HAP-1 (cell line): ENCODE results near the gene INSL6.
"Not testable (repeated sequence)": the region's sequence is repeated elsewhere in the genome, so short reads cannot be mapped to it uniquely, and the experiment has no call there.

Source experiments
- DNase-seq, 2 experiments: peaks; one replicate each; pipeline ENCODE4 v3.0.0-alpha.2; 2016 to 2020; ENCODE audit warnings: low spot score in 2 of 2
- H3K27me3 ChIP-seq: fragments of 250-450 bp; sonication (Bioruptor Pico); 2 replicates; pipeline ENCODE4 v1.5.1; 2020; ENCODE audit warnings: low read depth, mild to moderate bottlenecking, moderate library complexity
- H3K36me3 ChIP-seq: fragments of 250-450 bp; sonication (Bioruptor Pico); replicated peaks from 2 replicates; pipeline ENCODE4 v1.5.1; 2020; ENCODE audit warnings: mild to moderate bottlenecking
- H3K4me1 ChIP-seq: fragments of 250-450 bp; sonication (Bioruptor Pico); 2 replicates; pipeline ENCODE4 v1.5.1; 2020; ENCODE audit warnings: mild to moderate bottlenecking
- H3K4me3 ChIP-seq: fragments of 250-450 bp; sonication (Bioruptor Pico); 2 replicates; pipeline ENCODE4 v1.5.1; 2020; ENCODE audit warnings: mild to moderate bottlenecking, moderate library complexity
- H3K9me3 ChIP-seq: fragments of 250-450 bp; sonication (Bioruptor Pico); 2 replicates; pipeline ENCODE4 v1.5.1; 2020; ENCODE audit warnings: mild to moderate bottlenecking, moderate library complexity
- in situ Hi-C: fragments of 300-500 bp; cut with MboI; formaldehyde crosslinking; loops from 3 replicates; pipeline ENCODE4 v1.14.3; 2020; ENCODE audit warnings: low sequenced_read_pairs, inconsistent platforms, mixed read lengths

The INSL6 gene, protein sequence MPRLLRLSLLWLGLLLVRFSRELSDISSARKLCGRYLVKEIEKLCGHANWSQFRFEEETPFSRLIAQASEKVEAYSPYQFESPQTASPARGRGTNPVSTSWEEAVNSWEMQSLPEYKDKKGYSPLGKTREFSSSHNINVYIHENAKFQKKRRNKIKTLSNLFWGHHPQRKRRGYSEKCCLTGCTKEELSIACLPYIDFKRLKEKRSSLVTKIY

DNA sequence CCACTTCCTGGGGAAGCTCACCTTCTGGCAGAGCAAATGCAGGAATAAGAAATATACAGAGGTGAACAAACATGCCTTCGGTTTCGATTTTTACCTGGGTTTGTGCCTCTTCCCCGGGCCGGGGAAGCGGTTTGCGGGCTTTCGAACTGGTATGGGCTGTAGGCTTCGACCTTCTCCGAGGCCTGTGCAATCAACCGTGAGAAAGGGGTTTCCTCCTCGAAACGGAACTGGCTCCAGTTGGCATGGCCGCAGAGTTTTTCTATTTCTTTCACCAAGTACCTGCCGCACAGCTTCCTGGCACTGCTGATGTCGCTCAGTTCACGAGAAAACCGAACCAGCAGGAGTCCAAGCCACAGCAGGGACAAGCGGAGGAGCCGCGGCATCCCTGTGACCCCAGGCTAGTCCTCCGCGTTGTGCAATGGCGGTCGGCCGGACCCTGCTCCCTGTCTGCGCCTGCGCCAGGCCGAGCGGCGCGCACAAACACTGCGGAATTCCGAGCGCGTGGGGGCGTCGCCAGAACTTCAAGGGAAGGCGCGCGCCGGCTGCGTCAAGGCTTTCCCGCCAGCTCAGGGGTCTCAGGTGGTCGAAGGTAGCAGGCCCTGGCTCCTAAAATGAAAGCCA, at the start of gene INSL6:
TSS of gene INSL6 (minus strand) at position 420 of the 621 bp plus-strand sequence. CDS start at position 383, 37 bp downstream.
- DNase-seq = no peak
- in situ Hi-C loops = loop anchor here (5.0 kb wide), 1 partner anchor 417 kb away; no protein-coding TSS in a partner anchor
- Histone ChIP-seq H3K9me3 (no peaks in the 10 kb centered on the region), H3K4me3 (no peak within 1 kb of the TSS), H3K27me3 (no peaks in the 10 kb centered on the region), H3K4me1 (no peaks in the 10 kb centered on the region), H3K36me3 (no peaks in the 10 kb centered on the region)

DNA sequence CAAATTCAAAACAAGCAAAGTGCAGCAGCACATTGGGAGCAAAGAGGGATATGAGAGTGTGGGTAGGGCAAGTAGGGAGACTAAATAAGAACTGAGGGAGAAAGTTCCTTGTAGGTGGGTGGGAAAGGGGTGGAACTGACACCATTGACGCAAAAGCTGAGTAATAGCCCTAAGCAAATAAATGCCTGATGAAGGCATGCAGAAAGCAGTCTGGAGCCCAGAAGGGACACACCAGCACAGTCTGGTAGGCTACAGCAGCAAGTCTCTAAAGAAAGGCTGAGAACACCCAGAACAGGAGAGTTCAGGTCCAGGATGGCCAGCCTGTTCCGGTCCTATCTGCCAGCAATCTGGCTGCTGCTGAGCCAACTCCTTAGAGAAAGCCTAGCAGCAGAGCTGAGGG, 45.8 kb upstream of the INSL6 start, which contains the start of gene INSL4:
TSS of gene INSL4 (plus strand) at position 208 of the 400 bp plus-strand sequence. CDS start at position 313, 105 bp downstream.
- in situ Hi-C loops = no loop called here
- no peaks in the 10 kb centered on the region for H3K9me3 ChIP-seq
- peaks cover 15% of the 10 kb centered on the region; the same call in 1 of the 2 replicates for H3K27me3 ChIP-seq
- no peak within 1 kb of the TSS for H3K4me3 ChIP-seq
- DNase-seq = no peak
- H3K36me3 ChIP-seq = no peaks in the 10 kb centered on the region
- no peaks in the 10 kb centered on the region for H3K4me1 ChIP-seq

DNA sequence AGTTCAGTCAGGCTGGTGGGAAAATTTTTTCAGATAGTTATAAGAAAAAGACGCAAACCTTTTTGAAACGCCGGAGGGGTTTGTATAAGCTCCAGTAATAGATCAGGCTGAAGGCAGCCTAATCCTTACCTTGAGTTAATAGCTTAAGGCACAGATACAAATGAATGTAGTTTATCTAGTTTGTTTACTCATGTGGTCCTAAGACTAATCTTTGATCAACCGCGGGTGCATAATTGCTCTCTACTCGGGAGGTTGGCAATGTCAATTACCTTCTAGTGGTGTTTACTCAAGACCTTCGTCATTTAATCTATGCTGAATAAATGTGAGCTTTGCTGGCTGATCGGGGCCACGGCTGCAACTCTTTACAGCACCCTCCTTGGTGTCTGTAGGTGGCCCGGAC, 45.1 kb upstream of the INSL6 start:
- H3K27me3 ChIP-seq = peaks cover 15% of the 10 kb centered on the region; the same call in 1 of the 2 replicates
- no peak overlapping the region for H3K4me3 ChIP-seq
- H3K4me1 ChIP-seq = no peaks in the 10 kb centered on the region
- no peaks in the 10 kb centered on the region for H3K36me3 ChIP-seq
- DNase-seq = no peak
- in situ Hi-C loops = no loop called here
- H3K9me3 ChIP-seq = no peaks in the 10 kb centered on the region

DNA sequence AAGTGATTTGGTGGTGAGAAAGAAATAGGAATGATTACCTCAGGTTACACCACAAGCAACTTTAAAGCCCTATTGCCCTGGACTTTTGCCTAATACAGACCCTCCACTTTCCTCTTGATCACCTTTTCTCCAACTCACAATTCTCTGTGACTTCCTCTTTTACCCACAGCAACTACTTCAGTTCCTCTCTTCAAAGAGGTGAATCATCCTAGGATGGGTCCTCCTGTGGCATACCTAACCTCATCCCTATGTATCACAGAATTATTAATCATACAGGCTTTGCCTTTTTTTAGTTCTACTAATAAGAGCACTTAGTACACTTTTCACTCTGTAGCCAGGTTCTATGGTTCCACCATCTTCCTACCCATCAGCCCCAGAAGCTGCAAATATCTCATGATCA, 19.6 kb upstream of the INSL6 start:
- no peak overlapping the region for H3K4me3 ChIP-seq
- no peaks in the 10 kb centered on the region for H3K4me1 ChIP-seq
- peaks cover 10% of the 10 kb centered on the region for H3K27me3 ChIP-seq
- no peaks in the 10 kb centered on the region for H3K9me3 ChIP-seq
- in situ Hi-C loops = no loop called here
- H3K36me3 ChIP-seq = no peaks in the 10 kb centered on the region
- no peak for DNase-seq

DNA sequence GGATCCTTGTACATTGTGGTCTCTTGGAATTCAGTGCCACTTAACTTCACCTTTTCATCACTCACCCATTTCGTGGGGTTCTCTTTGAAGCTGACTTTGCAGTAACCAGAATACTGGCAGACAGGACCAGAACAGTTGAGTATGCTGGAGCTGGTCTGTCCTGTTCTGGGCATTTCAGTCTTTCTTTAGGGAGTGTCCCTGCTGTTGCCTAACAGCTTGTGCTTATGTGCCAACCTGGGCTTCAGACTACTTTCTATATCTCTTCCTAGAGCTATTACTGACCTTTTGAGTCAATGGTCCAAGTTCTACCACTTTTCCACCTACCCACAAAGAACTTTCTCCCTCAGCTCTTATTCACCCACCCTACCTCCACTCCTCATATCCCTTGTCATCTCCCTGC, 10.0 kb upstream of the INSL6 start:
- Histone ChIP-seq H3K27me3 (0 out of 2 replicates have a peak, but pooled peaks cover 6% of the 10 kb centered on the region), H3K9me3 (no peaks in the 10 kb centered on the region), H3K4me1 (no peaks in the 10 kb centered on the region), H3K36me3 (no peaks in the 10 kb centered on the region), H3K4me3 (no peak overlapping the region)
- in situ Hi-C loops = no loop called here
- no peak for DNase-seq

DNA sequence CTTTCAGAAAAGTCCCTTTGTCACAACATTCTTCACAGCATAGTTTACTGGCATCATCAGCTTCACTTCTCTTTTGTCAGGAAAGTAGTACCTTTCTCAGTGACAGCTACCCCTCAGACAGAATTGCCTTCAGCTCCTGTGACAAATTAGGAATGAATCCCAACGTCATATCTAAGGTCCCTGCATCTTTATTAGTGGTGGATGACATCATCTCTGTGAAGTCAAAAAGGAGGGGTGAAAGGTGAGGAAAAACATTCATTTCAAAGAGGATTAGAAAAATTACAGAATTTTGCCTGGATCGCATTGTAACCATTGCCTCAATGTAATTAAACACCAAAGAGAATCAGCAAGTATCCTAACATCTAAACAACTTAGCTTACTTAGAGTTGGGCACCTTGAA, 7.9 kb upstream of the INSL6 start:
- in situ Hi-C loops = no loop called here
- Histone ChIP-seq H3K9me3 (no peaks in the 10 kb centered on the region), H3K36me3 (no peaks in the 10 kb centered on the region), H3K27me3 (0 out of 2 replicates have a peak, but pooled peaks cover 6% of the 10 kb centered on the region), H3K4me1 (no peaks in the 10 kb centered on the region), H3K4me3 (no peak overlapping the region)
- DNase-seq = no peak

DNA sequence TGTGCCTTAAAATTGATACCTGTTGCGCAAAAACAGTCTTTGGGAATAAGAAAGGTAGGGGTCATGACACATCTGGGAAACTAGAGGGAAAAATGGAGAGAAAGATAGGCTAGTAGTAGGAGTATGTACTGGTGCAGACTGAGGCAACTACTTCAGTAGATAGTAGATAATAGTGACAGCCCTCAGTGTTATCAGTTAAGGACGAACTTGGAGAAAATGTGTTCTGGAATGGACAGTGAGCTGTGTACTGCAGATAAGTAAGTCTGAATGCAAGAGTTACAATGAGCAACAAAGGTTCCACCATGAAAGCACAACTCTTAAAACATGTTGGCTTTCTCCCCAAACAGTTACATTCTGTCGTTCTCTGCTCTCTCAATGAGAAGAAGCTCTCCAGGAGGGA, 6.5 kb upstream of the INSL6 start:
- in situ Hi-C loops = no loop called here

DNA sequence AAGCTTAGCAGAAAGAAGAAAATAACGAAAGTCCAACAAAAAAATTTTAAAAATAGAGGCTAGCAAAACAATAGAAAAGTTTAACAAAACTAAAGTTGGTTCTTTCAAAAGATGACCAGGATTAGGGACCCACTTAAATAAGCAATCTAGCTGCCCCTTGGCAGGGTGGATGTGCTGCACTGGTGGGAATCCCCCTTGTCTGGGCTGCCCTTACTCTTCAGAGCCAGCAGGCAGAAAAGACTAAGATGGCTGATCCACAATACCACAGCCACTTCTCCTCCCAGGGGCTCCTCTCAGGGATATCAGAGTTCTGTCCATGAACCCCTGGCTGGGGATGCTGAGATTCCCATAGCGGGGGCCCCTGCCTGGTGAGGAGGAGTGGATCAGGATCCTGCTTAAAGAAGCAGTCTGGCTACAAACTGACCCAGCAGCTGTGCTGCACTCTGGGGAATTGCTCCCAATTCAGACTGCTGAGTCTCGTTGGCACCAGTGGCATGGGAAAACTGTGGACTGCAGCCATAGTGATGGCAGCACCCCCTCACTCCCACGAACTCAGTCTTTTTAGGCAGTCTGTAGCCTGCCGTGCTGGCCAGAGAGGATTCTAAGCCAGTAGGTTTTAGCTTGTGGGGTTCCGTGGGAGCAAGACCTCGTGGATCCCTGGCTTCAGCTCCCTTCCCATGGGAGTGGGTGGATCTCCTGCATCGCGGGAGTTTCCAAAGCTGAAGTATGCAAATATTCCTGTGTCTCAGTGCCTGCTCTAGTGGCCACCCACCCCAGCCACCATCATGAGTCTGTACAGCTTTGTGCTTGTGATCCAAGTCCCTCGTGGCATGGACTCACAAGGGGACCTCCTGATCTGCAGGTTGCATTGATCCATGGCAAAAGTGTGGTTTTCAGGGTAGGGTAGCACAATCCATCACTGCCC, 2.9 kb upstream of the INSL6 start:
- H3K36me3 ChIP-seq = no peaks in the 10 kb centered on the region
- H3K4me3 ChIP-seq = no peak overlapping the region
- DNase-seq = no peak
- in situ Hi-C loops = loop anchor here (5.0 kb wide), 1 partner anchor 414 kb away; no protein-coding TSS in a partner anchor
- no peaks in the 10 kb centered on the region for H3K27me3 ChIP-seq
- no peaks in the 10 kb centered on the region for H3K4me1 ChIP-seq
- H3K9me3 ChIP-seq = no peaks in the 10 kb centered on the region

More for the DNA sequence above, 6.5 kb upstream of the INSL6 start:
- no peaks in the 10 kb centered on the region for H3K36me3 ChIP-seq
- no peak overlapping the region for H3K4me3 ChIP-seq
- no peaks in the 10 kb centered on the region for H3K4me1 ChIP-seq
- H3K9me3 ChIP-seq = no peaks in the 10 kb centered on the region
- 0 out of 2 replicates have a peak, but pooled peaks cover 6% of the 10 kb centered on the region for H3K27me3 ChIP-seq
- no peak for DNase-seq

DNA sequence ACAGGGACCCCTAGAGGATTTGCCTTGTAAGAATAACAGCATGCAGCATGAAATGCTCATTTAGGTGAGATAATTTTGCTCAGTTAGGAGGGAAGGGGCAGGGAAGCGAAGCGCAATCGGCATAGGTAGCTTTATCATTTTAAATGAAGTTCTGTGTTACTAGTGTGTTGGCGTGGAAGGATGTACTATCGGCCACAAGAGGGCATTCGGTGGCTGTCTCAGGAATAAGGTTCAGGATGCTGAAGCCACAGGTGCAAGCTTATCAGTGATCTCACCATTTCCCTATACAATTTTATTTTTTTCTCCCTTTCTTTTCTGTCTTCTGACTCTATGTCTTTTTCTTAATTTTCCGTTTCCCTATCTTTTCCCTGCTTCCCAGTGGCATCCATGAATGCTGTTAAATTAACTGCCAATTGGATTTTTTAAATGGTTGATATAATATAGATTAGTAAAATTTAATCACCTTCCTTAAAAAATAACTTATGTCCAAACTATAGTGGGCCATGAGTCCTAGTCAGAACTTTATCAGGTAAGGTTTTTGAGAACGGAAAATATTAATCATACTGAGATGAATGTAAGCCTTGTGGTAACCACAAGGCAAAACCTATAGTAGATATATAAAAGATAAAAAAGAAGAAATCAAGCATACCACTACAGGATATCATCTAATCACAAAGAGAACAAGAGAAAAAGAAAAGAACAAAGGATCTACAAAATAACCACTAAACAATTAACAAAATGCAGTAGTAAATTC, 1.2 kb upstream of the INSL6 start:
- in situ Hi-C loops = loop anchor here (5.0 kb wide), 1 partner anchor 416 kb away; no protein-coding TSS in a partner anchor

DNA sequence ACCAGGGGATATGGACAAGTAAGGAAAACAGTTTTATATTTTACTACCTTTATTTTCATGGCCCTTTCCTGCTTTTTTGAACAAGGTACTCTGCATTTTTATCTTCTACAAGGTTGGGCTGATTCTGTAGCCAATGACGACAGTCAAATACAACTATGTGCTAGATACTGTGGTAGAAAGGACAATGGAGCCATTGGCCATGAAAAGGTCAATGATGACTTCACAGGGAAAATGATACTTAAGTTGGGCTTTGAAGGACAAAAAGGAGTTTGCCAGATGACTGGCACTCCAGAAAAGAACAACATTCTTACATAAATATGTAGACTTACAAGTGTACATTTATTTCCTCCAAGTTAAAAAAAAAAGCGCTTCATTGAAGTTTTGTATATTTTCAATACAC, 663 bp downstream of the INSL6 start:
- in situ Hi-C loops = loop anchor here (5.0 kb wide), 1 partner anchor 418 kb away; no protein-coding TSS in a partner anchor
- Histone ChIP-seq H3K9me3 (no peaks in the 10 kb centered on the region), H3K4me1 (no peaks in the 10 kb centered on the region), H3K36me3 (no peaks in the 10 kb centered on the region), H3K27me3 (no peaks in the 10 kb centered on the region), H3K4me3 (no peak overlapping the region)
- DNase-seq = no peak

More for the DNA sequence above, 1.2 kb upstream of the INSL6 start:
- H3K27me3 ChIP-seq = no peaks in the 10 kb centered on the region
- no peaks in the 10 kb centered on the region for H3K36me3 ChIP-seq
- no peak overlapping the region for H3K4me3 ChIP-seq
- H3K4me1 ChIP-seq = no peaks in the 10 kb centered on the region
- H3K9me3 ChIP-seq = no peaks in the 10 kb centered on the region
- DNase-seq = peak; percentile 55 to 65

DNA sequence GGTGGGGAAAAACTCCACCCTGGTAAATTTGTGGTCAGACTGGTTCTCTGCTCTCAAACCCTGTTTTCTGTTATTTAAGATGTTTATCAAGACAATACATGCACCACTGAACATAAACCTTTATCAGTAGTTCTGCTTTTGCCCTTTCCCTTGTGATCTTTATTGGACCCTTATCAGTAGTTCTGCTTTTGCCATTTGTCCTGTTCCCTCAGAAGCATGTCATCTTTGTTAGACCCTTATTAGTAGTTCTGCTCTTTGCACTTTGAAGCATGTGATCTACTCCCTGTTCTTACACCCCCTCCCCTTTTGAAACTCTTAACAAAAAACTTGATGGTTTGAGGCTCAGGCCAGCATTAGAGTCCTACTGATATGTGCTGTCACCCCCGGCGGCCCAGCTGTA, 4.8 kb downstream of the INSL6 start:
- H3K4me3 ChIP-seq, DNase-seq, H3K36me3 ChIP-seq, H3K27me3 ChIP-seq, H3K9me3 ChIP-seq, in situ Hi-C loops, H3K4me1 ChIP-seq: not testable (repeated sequence)

DNA sequence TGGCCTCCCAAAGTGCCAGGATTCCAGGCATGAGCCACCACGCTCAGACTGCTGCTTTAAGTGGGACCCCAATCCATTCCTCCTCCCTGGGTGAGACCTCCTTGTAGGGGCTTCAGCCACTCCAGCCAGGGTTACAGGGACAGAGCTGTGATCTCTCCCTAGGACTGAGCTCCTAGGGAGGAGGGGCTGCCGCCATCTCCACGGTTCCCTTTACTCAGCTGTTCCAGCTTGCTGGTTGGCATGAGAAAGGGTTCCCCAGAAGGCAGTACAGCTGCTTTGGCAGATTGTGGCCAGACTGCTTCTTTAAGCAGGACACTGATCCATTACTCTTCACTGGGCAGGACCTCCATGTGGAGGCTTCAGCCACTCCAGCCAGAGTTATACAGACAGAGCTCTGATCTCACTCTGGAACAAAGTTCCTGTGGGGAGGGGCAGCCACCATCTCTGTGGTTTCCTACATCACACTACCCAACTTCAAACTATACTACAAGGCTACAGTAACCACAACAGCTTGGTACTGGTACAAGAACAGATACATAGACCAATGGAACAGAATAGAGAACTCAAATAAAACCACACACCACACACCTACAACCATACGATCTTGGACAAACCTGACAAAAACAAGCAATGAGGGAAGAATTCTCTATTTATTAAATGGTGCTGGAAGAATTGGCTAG, 7.2 kb downstream of the INSL6 start:
- H3K9me3 ChIP-seq = no peaks in the 10 kb centered on the region
- H3K36me3 ChIP-seq = no peaks in the 10 kb centered on the region
- H3K4me1 ChIP-seq = no peaks in the 10 kb centered on the region
- in situ Hi-C loops = no loop called here
- DNase-seq = no peak
- H3K27me3 ChIP-seq = no peaks in the 10 kb centered on the region
- H3K4me3 ChIP-seq = no peak overlapping the region
